H1 (cell line): ENCODE data around the gene KRT14. TPM values are rescaled to one million over a fixed set of nuclear protein-coding genes. Genes with fewer than 3 reads are reported as not detected.

ENCODE experiments used
- CTCF ChIA-PET: fragments of 300-600 bp; sonication (Branson Sonifier 250); formaldehyde crosslinking; loops from one replicate; lab custom pipeline; 2021; ENCODE audit not compliant: partially characterized antibody; lab: Charles Lee
- POLR2A ChIA-PET: fragments of 300-600 bp; sonication (Branson Sonifier 250); formaldehyde crosslinking; loops from one replicate; lab custom pipeline; 2021; ENCODE audit warnings: inconsistent platforms; ENCODE audit not compliant: partially characterized antibody; lab: Charles Lee
- DNase-seq, 2 experiments: peaks; one replicate each; pipeline versions ENCODE4 v3.0.0 to v3.0.0-alpha.2; 2010 to 2022; ENCODE audit warnings: low spot score in 2 of 2, low read depth in 1 of 2, mixed read lengths in 1 of 2
- FAIRE-seq: peaks from 2 replicates; lab custom pipeline; 2011; peaks lifted over from hg19 to GRCh38; lab: Jason Lieb, UNC
- H2AFZ ChIP-seq: 2 replicates; pipeline ENCODE4 v1.8.1; 2012; ENCODE audit warnings: low read length, inconsistent platforms
- H2AK5ac ChIP-seq: 2 replicates; pipeline ENCODE4 v1.6.1; 2013; ENCODE audit warnings: low read depth, low read length
- H2BK120ac ChIP-seq: replicated peaks from 2 replicates; pipeline ENCODE3; 2013; ENCODE audit warnings: low read depth, low read length, inconsistent platforms
- H2BK12ac ChIP-seq: 2 replicates; pipeline ENCODE4 v1.6.1; 2013; ENCODE audit warnings: low read depth, low read length
- H2BK15ac ChIP-seq: 2 replicates; pipeline ENCODE4 v1.6.1; 2013; ENCODE audit warnings: low read length
- H2BK20ac ChIP-seq: 2 replicates; pipeline ENCODE4 v1.6.1; 2013; ENCODE audit warnings: low read length
- H2BK5ac ChIP-seq: 2 replicates; pipeline ENCODE4 v1.6.1; 2013; ENCODE audit warnings: low read depth, low read length
- H3K14ac ChIP-seq: 2 replicates; pipeline ENCODE4 v1.6.1; 2013; ENCODE audit warnings: inconsistent platforms; ENCODE audit not compliant: insufficient read length
- H3K18ac ChIP-seq: 2 replicates; pipeline ENCODE4 v1.6.1; 2013; ENCODE audit warnings: low read length; ENCODE audit errors: extremely low read depth
- H3K23ac ChIP-seq: 2 replicates; pipeline ENCODE4 v1.6.1; 2013; ENCODE audit warnings: inconsistent platforms; ENCODE audit not compliant: insufficient read length
- H3K23me2 ChIP-seq: 2 replicates; pipeline ENCODE4 v1.6.1; 2013; ENCODE audit warnings: low read depth, low read length
- H3K27ac ChIP-seq: 2 replicates; pipeline ENCODE4 v1.6.1; 2011; ENCODE audit warnings: low read depth, low read length, inconsistent platforms
- H3K27me3 ChIP-seq, 4 experiments: replicated peaks in 1 of 4; 1 replicate in 1 of 4; 2 replicates in 3 of 4; pipeline versions ENCODE4 v1.6.1 to v1.8.1; 2011 to 2013; ENCODE audit warnings: low read length in 3 of 4, mild to moderate bottlenecking in 3 of 4, inconsistent platforms in 2 of 4, mixed read lengths in 2 of 4, moderate library complexity in 1 of 4; ENCODE audit not compliant: control insufficient read depth in 3 of 4, insufficient read depth in 3 of 4; ENCODE audit errors: extremely low read depth in 1 of 4
- H3K36me3 ChIP-seq, 4 experiments: 2 replicates each; pipeline versions ENCODE4 v1.6.1 to v1.8.1; 2011 to 2013; ENCODE audit warnings: mild to moderate bottlenecking in 4 of 4, low read length in 3 of 4, moderate library complexity in 2 of 4, control low read depth in 1 of 4, inconsistent platforms in 1 of 4; ENCODE audit not compliant: insufficient read depth in 4 of 4, control insufficient read depth in 2 of 4
- H3K4ac ChIP-seq: replicated peaks from 2 replicates; pipeline ENCODE3; 2013; ENCODE audit warnings: low read length, low read depth, mixed read lengths, inconsistent platforms; ENCODE audit not compliant: insufficient read length
- H3K4me1 ChIP-seq, 4 experiments: replicated peaks in 1 of 4; 1 replicate in 1 of 4; 2 replicates in 3 of 4; pipeline versions ENCODE4 v1.6.1 to v1.8.1; 2011 to 2013; ENCODE audit warnings: low read length in 3 of 4, inconsistent platforms in 2 of 4, mixed read lengths in 1 of 4; ENCODE audit not compliant: insufficient read depth in 4 of 4, control insufficient read depth in 3 of 4
- H3K4me2 ChIP-seq, 2 experiments: 2 replicates each; pipeline versions ENCODE4 v1.6.1 to v1.8.1; 2011 to 2013; ENCODE audit warnings: low read depth in 2 of 2, low read length in 2 of 2, control low read depth in 1 of 2, inconsistent platforms in 1 of 2, mild to moderate bottlenecking in 1 of 2; ENCODE audit not compliant: insufficient read depth in 1 of 2
- H3K4me3 ChIP-seq, 4 experiments: fragments of 200-600, 300-600 bp in 1 of 4; sonication (generic), shearing (Covaris generic), sonication (Bioruptor Twin) in 1 of 4; 2 replicates each; pipeline versions ENCODE4 v1.5.1 to v1.8.1; 2011 to 2016; ENCODE audit warnings: low read length in 4 of 4, low read depth in 3 of 4, control low read depth in 2 of 4, inconsistent platforms in 2 of 4, mild to moderate bottlenecking in 2 of 4, mixed read lengths in 1 of 4, moderate library complexity in 1 of 4; ENCODE audit not compliant: insufficient read depth in 2 of 4; ENCODE audit errors: extremely low read depth in 1 of 4
- H3K56ac ChIP-seq: replicated peaks from 2 replicates; pipeline ENCODE3; 2013; ENCODE audit warnings: low read depth, mild to moderate bottlenecking, mixed read lengths, low read length, inconsistent platforms; ENCODE audit not compliant: insufficient read length
- H3K79me1 ChIP-seq: 2 replicates; pipeline ENCODE4 v1.6.1; 2013; ENCODE audit warnings: low read depth, low read length, control low read depth
- H3K79me2 ChIP-seq, 2 experiments: 2 replicates each; pipeline versions ENCODE4 v1.6.1 to v1.8.1; 2012 to 2013; ENCODE audit warnings: low read length in 2 of 2, mild to moderate bottlenecking in 2 of 2, inconsistent platforms in 1 of 2; ENCODE audit not compliant: insufficient read depth in 2 of 2, control insufficient read depth in 1 of 2
- H3K9ac ChIP-seq, 4 experiments: replicated peaks in 1 of 4; 1 replicate in 1 of 4; 2 replicates in 3 of 4; pipeline versions ENCODE4 v1.6.1 to v1.8.1; 2011 to 2013; ENCODE audit warnings: low read depth in 3 of 4, low read length in 3 of 4, control low read depth in 2 of 4, mild to moderate bottlenecking in 2 of 4, moderate library complexity in 2 of 4, inconsistent platforms in 1 of 4; ENCODE audit errors: extremely low read depth in 1 of 4
- H3K9me3 ChIP-seq, 2 experiments: 2 replicates each; pipeline versions ENCODE4 v1.6.1 to v1.8.1; 2012 to 2013; ENCODE audit warnings: mild to moderate bottlenecking in 2 of 2, moderate library complexity in 2 of 2, control low read depth in 1 of 2, inconsistent platforms in 1 of 2, low read depth in 1 of 2, low read length in 1 of 2, mixed read lengths in 1 of 2; ENCODE audit not compliant: insufficient read depth in 2 of 2
- H4K20me1 ChIP-seq, 2 experiments: replicated peaks in 1 of 2; 2 replicates each; pipeline versions ENCODE3 to v1.8.1; 2011 to 2013; ENCODE audit warnings: inconsistent platforms in 2 of 2, low read length in 2 of 2, mild to moderate bottlenecking in 1 of 2; ENCODE audit not compliant: insufficient read depth in 2 of 2, control insufficient read depth in 1 of 2
- H4K5ac ChIP-seq: 2 replicates; pipeline ENCODE4 v1.6.1; 2013; ENCODE audit warnings: low read length, low read depth, mixed read lengths, inconsistent platforms; ENCODE audit not compliant: insufficient read length
- H4K8ac ChIP-seq: 2 replicates; pipeline ENCODE4 v1.8.0; 2013; ENCODE audit warnings: mild to moderate bottlenecking, moderate library complexity, low read length, inconsistent platforms; ENCODE audit not compliant: insufficient read depth; ENCODE audit errors: extremely low read depth
- H4K91ac ChIP-seq: replicated peaks from 2 replicates; pipeline ENCODE3; 2013; ENCODE audit warnings: low read length, mixed read lengths, inconsistent platforms; ENCODE audit not compliant: insufficient read length
- CBX8 ChIP-seq: fragments of 300-800, 300-1000 bp; sonication (generic); IDR thresholded peaks from 2 replicates; pipeline ENCODE4 v1.7.1; 2016; ENCODE audit warnings: low read depth, low read length, borderline replicate concordance
- RXRA ChIP-seq: IDR thresholded peaks from 2 replicates; pipeline ENCODE4 v1.6.1; 2011; ENCODE audit warnings: low read depth, mild to moderate bottlenecking, low read length, moderate library complexity; ENCODE audit not compliant: insufficient read depth
- SP4 ChIP-seq: IDR thresholded peaks from 2 replicates; pipeline ENCODE4 v1.6.1; 2012; ENCODE audit warnings: low read length, inconsistent platforms
- SUZ12 ChIP-seq: fragments of 200-600 bp; sonication (generic); IDR thresholded peaks from 2 replicates; pipeline ENCODE4 v1.6.1; 2012; ENCODE audit warnings: mild to moderate bottlenecking, inconsistent platforms, low read length, moderate library complexity, mixed read lengths
- WGBS, 2 experiments: shearing (Covaris generic) in 1 of 2; methylation state at CpG; one replicate each; pipeline versions ENCODE4 v1.1.6 to v1.1.7; 2013 to 2015; ENCODE audit warnings: low lambda C conversion rate in 2 of 2, mixed read lengths in 2 of 2, inconsistent platforms in 1 of 2, low coverage in 1 of 2, missing lambda C conversion rate in 1 of 2; ENCODE audit not compliant: insufficient replicate concordance in 2 of 2, insufficient coverage in 1 of 2, insufficient read length in 1 of 2; ENCODE audit errors: extremely low coverage in 1 of 2, missing lambda C conversion rate in 1 of 2; 5-methylcytosine and 5-hydroxymethylcytosine counted together
- polyA plus RNA-seq, 7 experiments: library from polyadenylated mRNA; depleted of rRNA in 3 of 7; stranded (reverse) in 5 of 7; unstranded in 2 of 7; fragments of >200 nt in 5 of 7; fragments of 200-250 nt in 2 of 7; gene quantifications; 1 replicate in 5 of 7; 2 replicates in 1 of 7; 4 replicates in 1 of 7; pipeline versions ENCODE4 v1.2.1 to v1.2.3, GENCODE V29; 2011 to 2013; ENCODE audit warnings: missing spikeins in 2 of 7, mixed read lengths in 2 of 7
- total RNA-seq: library from RNA; stranded (reverse); fragmentation: NEBNext Ultra II Directional; extraction: Animal tissue kit (Norgen Biotek cat#: 25700); gene quantifications from 2 replicates; pipeline ENCODE4 v1.2.1, GENCODE V29; 2021

KRT14 gene
- total and polyA plus RNA-seq, 2 of the 8 experiments (the other 6 are each of a cell fraction or from before 2014, with no cell fraction given) = 0.35 TPM; not detected in 1

DNA sequence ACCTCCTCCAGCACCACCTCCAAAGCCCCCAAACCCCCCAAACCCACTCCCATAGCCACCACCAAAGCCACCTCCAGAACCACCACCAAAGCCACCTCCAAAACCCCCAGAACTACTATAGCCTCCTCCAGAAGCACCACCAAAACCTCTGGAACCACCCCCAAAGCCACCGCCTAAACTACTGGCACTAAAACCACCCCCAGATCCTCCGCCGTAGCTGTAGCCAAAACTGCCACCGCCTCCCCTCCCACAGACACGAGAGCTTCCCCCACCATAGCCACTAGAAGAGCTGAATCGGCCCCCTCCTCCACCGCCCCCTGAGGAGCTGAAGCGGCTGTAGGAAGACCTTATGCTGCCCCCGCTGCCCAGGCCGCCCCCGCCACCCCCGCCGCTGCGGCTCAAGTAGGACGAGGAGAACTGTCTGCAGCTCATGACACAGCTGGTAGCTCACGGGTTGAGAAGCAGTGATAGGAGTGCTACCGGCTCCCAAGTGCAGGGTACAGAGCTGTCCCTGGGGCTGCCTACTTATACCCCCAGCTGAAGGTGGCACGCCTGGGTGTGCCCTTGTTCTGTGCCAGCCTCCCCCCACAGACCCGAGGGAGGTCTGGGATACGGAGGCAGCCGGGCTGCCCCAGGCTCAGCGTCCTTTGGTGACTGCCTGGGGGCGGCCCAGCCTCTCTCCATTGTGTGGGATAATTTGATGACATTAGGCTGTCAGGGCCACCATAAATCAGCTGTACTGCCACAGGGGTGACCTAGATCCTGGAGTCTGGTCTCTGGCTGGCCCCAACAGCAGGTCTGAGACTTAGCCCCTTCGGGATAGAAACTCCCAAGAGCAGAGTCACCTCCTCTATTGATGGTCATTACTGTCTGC, 14.9 kb downstream of the KRT14 start, which contains the start of gene KRT9:
TSS of gene KRT9 (minus strand) at position 499 of the 874 bp plus-strand sequence. CDS start at position 432, 67 bp downstream.
- Histone ChIP-seq H4K5ac (no peak within 1 kb of the TSS), H4K8ac (no peak within 1 kb of the TSS), H3K23ac (no peak within 1 kb of the TSS), H3K18ac (no peak within 1 kb of the TSS), H2BK5ac (no peak within 1 kb of the TSS), H2BK20ac (no peak within 1 kb of the TSS), H3K4ac (no peak within 1 kb of the TSS), H4K91ac (no peak within 1 kb of the TSS), H4K20me1 (no peaks in the 10 kb centered on the region), H3K4me2 (no peak within 1 kb of the TSS), H3K36me3 (no peaks in the 10 kb centered on the region), H3K79me1 (no peaks in the 10 kb centered on the region), H3K9ac (no peak within 1 kb of the TSS), H3K9me3 (no peaks in the 10 kb centered on the region), H3K27me3 (no peaks in the 10 kb centered on the region), H3K56ac (no peak within 1 kb of the TSS), H3K23me2 (peaks cover 3% of the 10 kb centered on the region; the same call in 1 of the 2 replicates), H3K27ac (no peak within 1 kb of the TSS), H2AK5ac (no peak within 1 kb of the TSS), H3K4me3 (no peak within 1 kb of the TSS), H2BK120ac (no peak within 1 kb of the TSS), H2AFZ (no peak within 1 kb of the TSS), H3K4me1 (no peaks in the 10 kb centered on the region), H3K14ac (no peak within 1 kb of the TSS), H3K79me2 (no peaks in the 10 kb centered on the region), H2BK15ac (no peak within 1 kb of the TSS), H2BK12ac (no peak within 1 kb of the TSS)
- TF ChIP-seq RXRA (no peak), SUZ12 (no peak), SP4 (no peak), CBX8 (no peak)
- ChIA-PET CTCF (interaction anchor here (0.6 to 4.3 kb wide), 9 partner anchors 9 to 84 kb away, joined by 3 to 33 read pairs (median 4); no protein-coding TSS in a partner anchor), POLR2A (interaction anchor here (1.2 to 1.3 kb wide), 2 partner anchors 86 to 116 kb away, joined by 3 read pairs; no protein-coding TSS in a partner anchor)
- 86% methylated on average over 21 of the region's 24 CpGs; no CpG with 5 or more reads in 1 of the 2 experiments for WGBS, 2 experiments
- no peak for FAIRE-seq
- DNase-seq = no peak
